IgD-negative memory B cell (primary cell): ENCODE results near the gene UNC79. TPM values are rescaled to one million over a fixed set of nuclear protein-coding genes. Genes with fewer than 3 reads are reported as not detected.

ENCODE experiments used
- H3K27ac Mint-ChIP-seq, 3 donors: one replicate each; pipeline ENCODE4 v1.8.0; 2020 to 2022; ENCODE audit warnings: mild to moderate bottlenecking in 3 of 3, mixed read lengths in 3 of 3, moderate library complexity in 1 of 3
- H3K27me3 Mint-ChIP-seq: one replicate; pipeline ENCODE4 v1.8.0; 2021; ENCODE audit warnings: mixed read lengths
- H3K36me3 Mint-ChIP-seq: one replicate; pipeline ENCODE4 v1.8.0; 2020; ENCODE audit warnings: mild to moderate bottlenecking, mixed read lengths
- H3K4me1 Mint-ChIP-seq, 3 donors: one replicate each; pipeline ENCODE4 v1.8.0; 2020 to 2022; ENCODE audit warnings: mixed read lengths in 3 of 3, mild to moderate bottlenecking in 1 of 3
- H3K4me3 Mint-ChIP-seq, 4 donors: one replicate each; pipeline ENCODE4 v1.8.0; 2020 to 2022; ENCODE audit warnings: mild to moderate bottlenecking in 4 of 4, mixed read lengths in 4 of 4, moderate library complexity in 3 of 4
- H3K9me3 Mint-ChIP-seq, 3 donors: one replicate each; pipeline ENCODE4 v1.8.0; 2020 to 2021; ENCODE audit warnings: mixed read lengths in 3 of 3, mild to moderate bottlenecking in 1 of 3
- polyA plus RNA-seq: library from polyadenylated mRNA; unstranded; fragments of 300-500 nt; fragmentation: Illumina TruSeq; gene quantifications from one replicate; pipeline ENCODE4 v1.2.3, GENCODE V29; 2021

Gene UNC79
- polyA plus RNA-seq, 1 donor from 2014 or later = not detected

DNA sequence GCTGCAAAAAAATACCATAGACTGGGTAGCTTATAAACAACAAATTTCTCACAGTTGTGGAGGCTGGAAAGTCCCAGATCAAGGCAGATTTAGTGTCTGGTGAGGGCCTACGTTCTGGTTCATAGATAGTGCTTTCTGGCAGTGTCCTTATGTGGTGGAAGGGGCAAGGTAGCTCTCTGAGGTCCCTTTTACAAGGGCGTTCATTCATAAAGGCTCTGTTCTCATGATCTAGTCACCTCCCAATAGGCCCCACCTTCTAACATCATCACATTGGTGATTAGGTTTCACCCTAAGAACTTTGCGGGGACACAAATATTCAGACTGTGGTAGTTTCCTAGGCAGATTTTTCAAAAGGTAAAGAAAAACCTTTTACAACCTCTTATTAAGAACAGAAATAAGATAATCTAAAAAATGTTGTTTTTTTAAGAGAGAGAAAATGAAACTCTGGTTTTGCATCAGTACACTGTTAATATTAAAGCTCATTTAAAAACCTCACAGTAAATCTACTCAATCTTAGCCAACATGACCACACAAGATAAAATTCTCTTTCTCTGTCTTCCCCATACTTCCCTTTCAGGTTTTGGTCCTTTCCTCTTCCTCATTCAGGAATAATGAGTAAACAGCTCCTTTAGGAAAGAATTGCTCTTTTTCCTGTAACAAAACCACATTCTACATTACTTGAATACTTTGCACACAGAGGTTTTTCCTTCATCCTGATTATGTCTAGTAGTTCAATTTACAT is 117.5 kb downstream of the UNC79 start:
- Mint-ChIP-seq H3K27ac (peak overlapping the region in 1 of 3 donors; percentile 44), H3K36me3 (peaks cover 5% of the 10 kb centered on the region), H3K9me3 (no peaks in the 10 kb centered on the region), H3K4me3 (no peak overlapping the region), H3K27me3 (no peaks in the 10 kb centered on the region), H3K4me1 (peaks cover 0 to 8% (median 1%) of the 10 kb centered on the region in 3 donors)

DNA sequence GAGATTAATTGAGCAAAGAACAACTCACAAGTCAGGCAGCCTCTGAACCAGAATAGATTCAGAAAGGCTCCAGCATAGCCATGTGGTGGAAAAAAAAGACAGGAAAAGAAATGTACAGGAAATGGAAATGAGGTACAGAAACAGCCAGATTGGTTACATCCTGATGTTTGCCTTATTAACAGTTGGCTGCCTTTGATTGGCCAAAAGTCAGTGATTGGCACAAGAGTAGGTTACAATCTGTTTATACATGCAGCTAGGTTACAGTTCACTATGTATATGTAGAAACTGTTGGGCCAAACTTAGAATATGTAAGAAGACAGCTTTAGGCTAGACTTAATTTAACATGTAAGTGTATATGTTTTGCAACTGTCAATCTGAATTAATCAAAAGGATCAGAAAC is 118.9 kb downstream of the UNC79 start:
- Mint-ChIP-seq H3K4me1 (peaks cover 0 to 8% (median 1%) of the 10 kb centered on the region in 3 donors), H3K36me3 (peaks cover 2% of the 10 kb centered on the region), H3K4me3 (no peak overlapping the region)

DNA sequence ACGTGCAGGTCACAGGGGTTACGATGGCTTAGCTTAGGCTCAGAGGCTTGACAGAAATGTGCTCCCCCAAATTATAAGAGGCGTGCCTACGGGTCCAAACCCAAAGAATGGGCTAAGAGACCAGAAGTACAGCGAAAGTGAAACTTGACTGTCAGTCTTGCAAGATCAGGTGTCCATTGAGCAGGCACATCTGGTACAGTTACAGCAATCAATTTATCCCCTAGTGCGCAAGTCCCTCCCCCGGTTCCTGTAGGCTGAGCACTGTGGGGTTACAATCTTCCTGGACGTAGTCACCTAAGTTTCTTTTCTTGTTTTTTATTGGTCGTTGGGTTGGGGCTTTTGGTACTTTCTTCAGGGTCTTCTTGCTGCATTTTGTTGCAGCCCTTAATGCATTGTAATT is 134.2 kb downstream of the UNC79 start:
- Mint-ChIP-seq H3K4me3 (no peak overlapping the region), H3K4me1 (peaks cover 0 to 1% (median 0%) of the 10 kb centered on the region in 3 donors), H3K27me3 (peaks cover 3% of the 10 kb centered on the region), H3K9me3 (no peaks in the 10 kb centered on the region), H3K27ac (no peak overlapping the region), H3K36me3 (no peaks in the 10 kb centered on the region)

More for the DNA sequence above, 118.9 kb downstream of the UNC79 start:
- Mint-ChIP-seq H3K27ac (no peak overlapping the region), H3K9me3 (no peaks in the 10 kb centered on the region), H3K27me3 (no peaks in the 10 kb centered on the region)

DNA sequence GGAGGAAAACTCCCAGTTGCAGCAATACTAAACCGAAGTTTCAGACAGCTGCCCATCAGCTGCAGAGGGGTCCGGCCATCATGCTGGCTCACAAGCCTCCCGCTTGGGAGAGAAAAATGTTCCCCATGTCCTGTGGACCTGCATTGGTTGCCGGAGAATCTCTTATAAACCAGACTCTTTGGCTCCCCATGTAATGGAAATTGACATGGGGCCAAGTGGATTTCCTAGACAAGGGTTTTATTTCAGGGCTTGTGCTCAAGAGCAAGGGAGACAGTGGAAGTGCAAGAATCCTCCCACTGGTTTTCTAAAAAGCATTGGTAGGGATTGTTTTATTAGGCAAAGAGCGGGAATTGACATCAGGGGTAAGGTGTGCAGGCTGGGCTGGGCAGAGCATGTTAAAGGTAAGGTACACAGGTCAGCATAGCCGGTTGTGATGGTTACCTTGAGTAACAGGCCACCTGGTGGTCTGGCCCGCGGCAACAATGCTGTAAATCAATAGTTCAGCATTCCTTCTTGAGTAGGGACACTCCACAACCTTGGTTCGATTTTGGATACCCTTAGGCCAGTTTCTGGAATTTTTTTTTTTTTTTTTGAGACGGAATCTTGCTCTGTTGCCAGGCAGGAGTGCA is 135.4 kb downstream of the UNC79 start:
- peaks cover 3% of the 10 kb centered on the region for H3K27me3 Mint-ChIP-seq
- H3K4me1 Mint-ChIP-seq = peaks cover 0 to 1% (median 0%) of the 10 kb centered on the region in 3 donors
- H3K36me3 Mint-ChIP-seq = no peaks in the 10 kb centered on the region
- no peak overlapping the region for H3K4me3 Mint-ChIP-seq
- H3K27ac Mint-ChIP-seq = no peak overlapping the region
- H3K9me3 Mint-ChIP-seq = no peaks in the 10 kb centered on the region

DNA sequence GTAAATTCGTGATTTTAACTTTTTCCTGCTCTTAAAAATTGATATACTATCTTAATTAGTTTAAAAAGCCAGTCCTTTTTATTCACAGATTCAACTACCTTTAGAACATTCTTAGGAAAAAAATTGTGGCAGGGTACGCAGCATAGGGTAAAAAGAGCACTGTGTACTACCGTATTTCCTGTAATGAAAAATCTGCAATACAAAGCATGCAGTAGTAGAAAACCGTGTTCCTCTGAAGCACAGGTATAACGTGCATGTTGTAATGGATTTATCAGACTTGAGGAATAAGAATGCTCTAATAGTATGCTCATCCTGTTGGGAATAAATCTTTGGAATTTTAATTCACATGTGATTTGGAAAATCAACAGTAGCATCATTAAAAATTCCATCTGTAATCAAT is 140.5 kb downstream of the UNC79 start:
- Mint-ChIP-seq H3K27me3 (peaks cover 6% of the 10 kb centered on the region), H3K27ac (no peak overlapping the region), H3K4me1 (no peaks in the 10 kb centered on the region), H3K9me3 (no peaks in the 10 kb centered on the region), H3K36me3 (no peaks in the 10 kb centered on the region), H3K4me3 (no peak overlapping the region)

DNA sequence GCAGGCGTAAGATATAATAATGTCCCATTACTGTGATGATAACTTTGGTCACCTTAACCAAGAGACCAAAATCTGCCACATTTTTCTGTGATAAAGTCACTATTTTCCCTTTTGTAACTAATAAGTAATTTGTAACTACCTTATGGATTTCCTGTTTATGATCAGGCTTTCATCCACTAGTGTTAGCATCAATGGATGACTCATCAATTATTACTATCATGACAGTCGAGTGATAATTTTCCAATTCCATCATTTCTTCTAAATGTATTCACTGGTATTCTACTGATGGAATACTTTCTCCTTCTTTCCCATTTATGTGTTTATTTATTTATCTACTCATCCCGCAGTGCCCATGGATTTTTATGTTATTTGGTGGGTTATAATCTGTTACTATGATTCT is 148.4 kb downstream of the UNC79 start:
- no peak overlapping the region for H3K27ac Mint-ChIP-seq
- H3K4me3 Mint-ChIP-seq = no peak overlapping the region
- no peaks in the 10 kb centered on the region for H3K4me1 Mint-ChIP-seq
- H3K27me3 Mint-ChIP-seq = no peaks in the 10 kb centered on the region
- no peaks in the 10 kb centered on the region for H3K9me3 Mint-ChIP-seq
- H3K36me3 Mint-ChIP-seq = no peaks in the 10 kb centered on the region

DNA sequence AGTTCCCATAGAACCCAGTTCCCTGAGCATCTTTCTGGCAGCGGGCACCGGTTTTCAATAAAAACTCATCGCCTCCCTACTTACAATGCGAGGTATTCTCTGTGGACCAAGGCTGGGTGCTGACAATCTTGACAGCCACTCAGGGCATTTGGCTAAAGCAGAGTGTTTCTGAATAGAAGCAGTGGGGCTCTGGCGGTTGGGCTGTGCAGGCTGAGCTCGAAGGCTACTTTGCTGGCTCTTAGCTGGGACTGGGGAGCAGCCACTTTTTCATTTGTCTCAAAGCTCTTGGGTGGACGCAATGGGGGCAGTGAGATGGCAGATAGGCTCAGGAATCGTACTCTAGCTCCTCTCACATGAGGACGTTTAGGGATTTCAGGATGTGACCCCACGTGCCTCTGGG is 151.8 kb downstream of the UNC79 start:
- no peaks in the 10 kb centered on the region for H3K4me1 Mint-ChIP-seq
- H3K4me3 Mint-ChIP-seq = no peak overlapping the region
- no peaks in the 10 kb centered on the region for H3K36me3 Mint-ChIP-seq
- peaks cover 4% of the 10 kb centered on the region for H3K27me3 Mint-ChIP-seq
- no peak overlapping the region for H3K27ac Mint-ChIP-seq
- no peaks in the 10 kb centered on the region for H3K9me3 Mint-ChIP-seq

DNA sequence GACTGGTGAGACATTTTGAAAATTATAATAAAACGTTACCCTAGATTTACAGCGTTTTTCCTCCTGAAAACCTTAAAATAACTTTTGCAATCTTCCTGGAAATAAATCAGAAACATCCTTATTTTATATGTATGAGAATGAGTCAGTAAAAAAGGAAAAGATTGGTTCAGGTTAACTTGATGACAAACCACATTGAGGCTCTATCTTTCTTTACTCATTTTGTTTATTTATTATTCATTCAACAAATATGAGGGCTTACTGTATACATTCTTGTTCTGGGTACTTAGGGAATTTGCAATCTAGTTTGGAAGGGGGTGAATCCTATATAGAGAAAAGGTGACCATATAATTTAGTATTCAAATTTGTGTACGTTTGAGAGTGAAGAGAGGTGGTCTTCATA is 156.6 kb downstream of the UNC79 start:
- no peaks in the 10 kb centered on the region for H3K9me3 Mint-ChIP-seq
- no peak overlapping the region for H3K4me3 Mint-ChIP-seq
- H3K36me3 Mint-ChIP-seq = no peaks in the 10 kb centered on the region
- H3K27me3 Mint-ChIP-seq = peaks cover 7% of the 10 kb centered on the region
- H3K4me1 Mint-ChIP-seq = peaks cover 0 to 1% (median 0%) of the 10 kb centered on the region in 3 donors
- no peak overlapping the region for H3K27ac Mint-ChIP-seq

DNA sequence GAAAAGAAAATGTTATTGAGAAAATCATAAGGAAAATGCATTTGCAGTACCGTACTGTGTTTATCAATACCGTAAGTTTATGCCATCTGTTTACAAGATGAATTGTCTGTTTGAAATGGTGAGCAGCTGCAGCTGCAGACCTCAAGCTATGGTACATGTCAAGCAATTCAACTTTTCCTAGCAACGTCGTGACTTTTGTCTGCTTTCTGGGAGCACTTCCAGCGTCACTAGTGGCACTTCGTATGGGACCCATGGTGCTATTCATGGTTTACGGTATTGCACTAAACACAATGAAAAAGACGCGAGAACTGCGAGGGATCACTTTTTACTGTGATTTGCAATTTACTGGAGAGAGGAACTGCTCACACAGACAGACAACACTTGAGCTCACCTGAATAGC is 160.8 kb downstream of the UNC79 start:
- Mint-ChIP-seq H3K27ac (no peak overlapping the region), H3K4me1 (peaks cover 0 to 1% (median 0%) of the 10 kb centered on the region in 3 donors), H3K4me3 (no peak overlapping the region), H3K9me3 (no peaks in the 10 kb centered on the region), H3K36me3 (no peaks in the 10 kb centered on the region), H3K27me3 (peaks cover 11% of the 10 kb centered on the region)

DNA sequence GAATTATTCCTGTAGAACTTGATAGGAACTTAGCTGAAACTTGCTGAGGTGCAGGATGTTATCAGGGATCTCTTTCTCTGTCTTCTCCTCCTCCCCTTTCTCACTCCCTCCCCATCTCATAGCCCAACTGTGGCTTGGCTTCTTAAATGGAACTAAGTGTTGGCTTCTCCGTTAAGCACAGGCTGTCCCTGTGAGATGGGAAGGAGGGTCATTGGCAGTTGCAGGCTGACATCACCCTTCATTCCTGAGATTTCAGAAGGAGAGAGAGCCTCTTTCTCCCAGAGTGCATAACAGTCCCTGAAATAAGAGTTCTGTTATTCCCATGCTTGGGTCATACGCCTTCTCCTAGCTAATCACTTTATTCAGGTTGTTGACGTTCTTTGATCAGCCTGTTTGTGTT is 162.0 kb downstream of the UNC79 start:
- H3K27ac Mint-ChIP-seq = no peak overlapping the region
- H3K4me3 Mint-ChIP-seq = no peak overlapping the region
- H3K9me3 Mint-ChIP-seq = no peaks in the 10 kb centered on the region

DNA sequence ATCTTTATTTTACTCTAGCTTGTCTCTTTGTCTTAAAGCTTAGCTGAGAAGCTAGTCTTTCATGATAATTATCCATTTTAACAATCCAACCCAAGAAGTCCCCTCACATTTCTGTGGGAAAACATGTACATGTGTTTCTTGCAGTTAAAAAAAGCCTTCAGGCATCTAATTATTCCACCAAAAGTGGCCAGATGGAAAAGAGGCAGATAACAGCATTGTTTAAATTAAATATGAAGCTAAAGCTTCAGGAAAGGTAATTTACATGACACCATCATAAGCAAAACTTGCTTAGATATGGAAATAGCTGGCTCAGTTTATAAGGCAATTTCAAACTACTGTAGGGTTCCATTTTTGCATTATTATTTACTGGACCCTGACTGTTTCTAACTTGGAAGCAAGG is 175.4 kb downstream of the UNC79 start:
- Mint-ChIP-seq H3K9me3 (peaks cover 2 to 3% (median 2%) of the 10 kb centered on the region in 3 donors), H3K4me3 (no peak overlapping the region), H3K27me3 (peaks cover 5% of the 10 kb centered on the region), H3K27ac (no peak overlapping the region), H3K4me1 (no peaks in the 10 kb centered on the region), H3K36me3 (no peaks in the 10 kb centered on the region)

More for the DNA sequence above, 162.0 kb downstream of the UNC79 start:
- H3K27me3 Mint-ChIP-seq = peaks cover 11% of the 10 kb centered on the region
- peaks cover 0 to 1% (median 0%) of the 10 kb centered on the region in 3 donors for H3K4me1 Mint-ChIP-seq
- no peaks in the 10 kb centered on the region for H3K36me3 Mint-ChIP-seq

DNA sequence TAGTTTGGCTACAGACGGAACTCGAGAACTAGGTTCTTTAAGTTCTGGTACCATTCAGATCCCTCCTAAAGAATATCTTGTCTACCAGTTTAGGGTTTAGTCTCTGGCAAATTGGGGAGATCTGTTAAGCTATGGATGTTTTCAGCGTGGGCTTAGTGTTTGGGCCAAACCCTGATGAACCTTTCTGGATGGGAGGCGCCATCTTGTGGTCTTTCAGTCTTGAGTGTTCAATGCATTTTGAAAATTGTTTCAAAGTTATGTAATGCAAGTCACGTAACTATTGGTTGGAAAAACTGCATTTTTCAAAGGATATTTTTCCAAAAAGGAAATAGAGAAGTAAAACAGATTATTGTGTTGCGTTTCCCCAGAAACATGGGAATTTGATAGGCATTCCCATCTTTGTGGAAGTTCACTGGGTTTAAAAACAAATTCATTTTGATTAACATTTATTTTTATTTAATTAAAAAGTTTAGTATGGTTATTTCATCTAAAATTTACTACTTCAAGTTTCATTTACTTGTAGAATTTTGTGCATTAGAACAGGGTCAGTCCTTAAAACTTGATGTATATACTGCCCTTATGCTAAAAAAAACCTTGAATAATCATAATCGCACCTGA is 188.5 kb downstream of the UNC79 start:
- peaks cover 0 to 3% (median 0%) of the 10 kb centered on the region in 3 donors for H3K4me1 Mint-ChIP-seq
- no peak overlapping the region for H3K27ac Mint-ChIP-seq
- peaks cover 8% of the 10 kb centered on the region for H3K27me3 Mint-ChIP-seq
- no peaks in the 10 kb centered on the region for H3K9me3 Mint-ChIP-seq
- H3K36me3 Mint-ChIP-seq = no peaks in the 10 kb centered on the region
- H3K4me3 Mint-ChIP-seq = no peak overlapping the region

DNA sequence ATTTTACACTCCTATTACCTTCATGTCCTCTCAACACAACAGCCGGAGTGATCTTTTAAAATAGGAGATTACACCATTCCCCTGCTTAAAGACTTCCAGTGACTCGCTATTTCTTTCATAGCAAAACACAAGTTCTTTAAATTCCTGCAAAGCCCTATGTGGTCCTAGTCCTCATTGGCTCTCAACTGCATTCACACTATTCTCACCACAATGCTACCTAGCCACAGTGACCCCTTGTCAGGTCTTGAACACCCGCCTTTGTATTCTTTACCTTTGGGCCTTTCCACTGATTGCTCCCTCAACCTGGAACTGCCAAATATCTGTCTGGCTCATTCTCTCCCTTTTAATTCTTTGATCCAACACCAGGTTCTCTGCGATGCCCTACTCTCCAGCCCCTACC is 197.3 kb downstream of the UNC79 start:
- Mint-ChIP-seq H3K27ac (no peak overlapping the region), H3K4me3 (no peak overlapping the region), H3K9me3 (no peaks in the 10 kb centered on the region), H3K36me3 (peaks cover 2% of the 10 kb centered on the region), H3K4me1 (peaks cover 0 to 2% (median 0%) of the 10 kb centered on the region in 3 donors), H3K27me3 (peaks cover 5% of the 10 kb centered on the region)

DNA sequence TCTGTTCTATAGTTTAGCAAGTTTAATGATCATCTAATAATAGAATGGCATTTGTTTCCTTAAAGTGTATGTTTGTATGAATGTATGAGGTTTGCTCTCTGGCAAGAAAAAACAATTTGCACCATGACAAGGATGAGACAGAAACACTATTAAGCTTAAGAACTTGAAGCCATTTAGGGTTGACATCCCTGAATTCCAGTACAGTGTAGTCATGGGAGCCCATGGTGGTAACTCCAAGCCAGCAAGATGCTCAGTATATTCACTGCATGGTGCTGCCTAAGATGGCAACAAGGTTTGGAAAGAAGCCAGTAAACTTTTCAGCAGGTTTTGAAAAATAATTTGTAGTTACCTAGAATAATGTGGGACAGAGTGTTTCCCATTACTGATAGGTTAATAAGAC is 198.9 kb downstream of the UNC79 start:
- peaks cover 2% of the 10 kb centered on the region for H3K36me3 Mint-ChIP-seq
- H3K4me1 Mint-ChIP-seq = peaks cover 0 to 2% (median 0%) of the 10 kb centered on the region in 3 donors
- no peak overlapping the region for H3K4me3 Mint-ChIP-seq
- H3K27ac Mint-ChIP-seq = no peak overlapping the region
- H3K9me3 Mint-ChIP-seq = no peaks in the 10 kb centered on the region
- H3K27me3 Mint-ChIP-seq = peaks cover 4% of the 10 kb centered on the region

DNA sequence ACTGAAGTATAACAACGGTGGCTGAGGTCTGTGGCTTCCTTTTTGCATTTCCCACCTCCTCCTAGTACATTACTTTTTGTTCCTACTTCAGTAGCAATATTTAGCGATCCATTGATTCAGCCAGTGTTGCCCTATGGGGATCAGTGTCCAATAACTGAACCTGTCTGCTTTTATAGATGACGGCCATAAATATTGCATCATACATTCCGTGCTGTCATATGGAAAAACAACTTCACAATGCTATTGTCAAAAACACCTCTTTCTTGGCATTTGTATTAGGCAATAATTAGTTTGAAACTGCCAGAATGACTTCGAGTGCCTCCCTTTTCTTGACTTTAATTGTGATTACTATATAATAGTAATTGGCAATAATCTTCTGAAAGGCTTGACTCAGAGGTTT is 208.1 kb downstream of the UNC79 start:
- H3K9me3 Mint-ChIP-seq = no peaks in the 10 kb centered on the region
- H3K4me1 Mint-ChIP-seq = no peaks in the 10 kb centered on the region
- H3K36me3 Mint-ChIP-seq = peaks cover 2% of the 10 kb centered on the region
- H3K27me3 Mint-ChIP-seq = peaks cover 11% of the 10 kb centered on the region
- H3K4me3 Mint-ChIP-seq = no peak overlapping the region
- no peak overlapping the region for H3K27ac Mint-ChIP-seq
